AG09319 (cell line): ENCODE results near the gene NELL1.

Source experiments
- DNase-seq: peaks from one replicate; pipeline ENCODE4 v3.0.0-alpha.2; 2010; ENCODE audit warnings: low read depth; ENCODE audit errors: extremely low read depth
- TF ChIP-seq, protein P1 (sequence below): IDR thresholded peaks from 2 replicates; pipeline ENCODE4 v1.5.1; 2011; ENCODE audit warnings: low read depth, mild to moderate bottlenecking, inconsistent platforms, low read length, moderate library complexity

The NELL1 gene

DNA sequence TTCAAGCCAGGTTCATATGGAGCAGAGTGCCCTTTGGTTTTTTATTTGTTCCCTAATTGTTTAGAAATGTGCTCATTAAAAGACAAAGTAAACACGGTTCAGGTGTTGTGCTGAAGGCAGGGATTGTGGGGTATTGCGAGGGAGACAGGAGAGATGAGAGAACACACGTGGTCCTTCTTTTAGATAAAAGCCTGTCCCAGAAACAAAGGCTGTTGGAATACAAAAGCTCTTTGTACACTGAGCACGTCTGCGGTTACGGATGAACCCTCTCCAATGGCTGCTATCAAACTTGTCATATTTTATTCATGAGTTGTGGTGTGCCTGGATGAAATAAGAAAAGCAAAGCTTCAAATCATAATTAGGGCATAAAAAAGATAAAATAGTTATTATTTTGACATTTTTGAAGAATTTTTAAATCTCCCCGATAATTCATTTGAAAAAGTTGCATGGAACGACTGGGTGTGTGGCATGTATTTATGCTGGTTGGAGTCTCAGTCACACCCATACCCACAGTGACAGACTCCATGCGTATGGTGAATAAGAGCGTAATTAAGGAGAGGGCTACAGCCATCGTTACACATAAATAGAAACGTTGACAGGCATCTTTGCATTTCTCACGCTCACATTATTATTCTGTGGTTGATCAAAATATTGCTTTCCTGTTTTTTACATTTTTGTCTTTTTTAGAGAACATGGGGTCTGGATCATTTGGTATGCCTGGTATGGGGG lies 92.9 kb downstream of the NELL1 start:
- no peak for DNase-seq
- TF ChIP-seq, protein P1, sequence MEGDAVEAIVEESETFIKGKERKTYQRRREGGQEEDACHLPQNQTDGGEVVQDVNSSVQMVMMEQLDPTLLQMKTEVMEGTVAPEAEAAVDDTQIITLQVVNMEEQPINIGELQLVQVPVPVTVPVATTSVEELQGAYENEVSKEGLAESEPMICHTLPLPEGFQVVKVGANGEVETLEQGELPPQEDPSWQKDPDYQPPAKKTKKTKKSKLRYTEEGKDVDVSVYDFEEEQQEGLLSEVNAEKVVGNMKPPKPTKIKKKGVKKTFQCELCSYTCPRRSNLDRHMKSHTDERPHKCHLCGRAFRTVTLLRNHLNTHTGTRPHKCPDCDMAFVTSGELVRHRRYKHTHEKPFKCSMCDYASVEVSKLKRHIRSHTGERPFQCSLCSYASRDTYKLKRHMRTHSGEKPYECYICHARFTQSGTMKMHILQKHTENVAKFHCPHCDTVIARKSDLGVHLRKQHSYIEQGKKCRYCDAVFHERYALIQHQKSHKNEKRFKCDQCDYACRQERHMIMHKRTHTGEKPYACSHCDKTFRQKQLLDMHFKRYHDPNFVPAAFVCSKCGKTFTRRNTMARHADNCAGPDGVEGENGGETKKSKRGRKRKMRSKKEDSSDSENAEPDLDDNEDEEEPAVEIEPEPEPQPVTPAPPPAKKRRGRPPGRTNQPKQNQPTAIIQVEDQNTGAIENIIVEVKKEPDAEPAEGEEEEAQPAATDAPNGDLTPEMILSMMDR: no peak

DNA sequence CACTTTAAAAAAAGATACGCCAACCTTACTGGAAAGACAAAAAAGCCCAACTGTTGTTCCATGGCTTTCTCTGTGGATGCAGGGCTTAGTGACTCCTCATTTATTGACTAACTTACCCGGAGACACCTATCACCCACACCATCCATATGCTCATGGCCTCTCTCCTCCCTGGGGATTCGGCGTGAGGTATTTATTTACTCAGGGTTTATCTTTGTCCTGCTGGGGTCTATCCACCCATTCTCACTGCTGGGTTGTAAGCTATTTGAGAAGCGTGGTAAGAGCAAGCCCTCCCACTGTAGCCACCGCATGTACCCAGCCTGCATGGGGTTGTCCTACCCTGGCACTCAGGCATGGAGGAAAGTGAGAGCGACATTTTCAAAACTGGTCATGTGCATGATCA lies 93.6 kb downstream of the NELL1 start:
- DNase-seq: no peak
- TF ChIP-seq, protein P1: no peak

DNA sequence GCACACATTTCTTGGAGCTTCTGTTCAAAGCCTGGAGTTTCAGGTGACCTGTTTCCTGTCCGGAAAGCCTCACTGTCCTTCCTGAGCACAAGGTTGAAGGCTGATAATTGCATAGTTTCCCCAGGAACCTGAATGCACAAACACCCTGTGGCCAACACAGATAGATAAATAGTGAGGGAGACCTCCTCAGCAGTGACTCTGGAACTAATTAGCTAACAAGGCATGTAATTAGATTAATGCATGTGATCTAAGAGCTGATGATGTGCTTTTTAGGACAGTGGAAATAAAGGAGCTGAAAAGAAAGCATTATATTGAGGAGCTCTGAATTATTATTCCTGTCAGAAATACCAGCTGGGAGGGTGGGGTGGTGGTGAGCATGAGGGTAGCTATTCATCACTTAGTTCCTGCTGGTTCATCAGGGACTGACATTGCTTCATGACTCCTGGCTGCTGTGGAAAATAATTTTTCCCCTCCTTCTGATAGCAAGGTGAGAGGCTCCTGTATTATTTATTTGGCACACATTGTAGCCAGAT lies 101.1 kb downstream of the NELL1 start:
- DNase-seq: no peak
- TF ChIP-seq, protein P1: no peak

DNA sequence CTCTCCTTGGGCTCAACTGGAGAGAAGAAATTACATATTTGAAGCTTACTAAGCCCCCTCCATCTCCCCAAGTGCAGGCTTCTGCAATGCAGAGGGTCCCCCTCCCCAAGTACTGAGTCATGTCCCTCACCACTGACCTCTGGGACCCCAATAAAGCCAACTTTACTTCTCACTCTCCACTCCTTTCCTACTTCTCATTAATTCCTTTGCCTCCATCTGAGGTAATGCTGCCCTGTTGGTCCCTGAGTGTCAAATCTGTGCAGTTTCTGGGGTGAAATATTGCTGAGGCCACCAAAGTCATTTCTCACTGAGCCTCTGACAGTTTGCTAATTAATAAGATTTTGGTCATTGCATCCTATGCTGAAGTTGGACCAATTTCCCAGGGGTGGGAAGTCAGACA lies 101.6 kb downstream of the NELL1 start:
- DNase-seq: no peak
- TF ChIP-seq, protein P1: no peak

GRCh38 chr11:20771681-20772080 lies 102.3 kb downstream of the NELL1 start:
- DNase-seq: no peak
- TF ChIP-seq, protein P1: no peak

GRCh38 chr11:20775331-20775730 lies 105.9 kb downstream of the NELL1 start:
- TF ChIP-seq, protein P1: no peak
- no peak for DNase-seq

DNA sequence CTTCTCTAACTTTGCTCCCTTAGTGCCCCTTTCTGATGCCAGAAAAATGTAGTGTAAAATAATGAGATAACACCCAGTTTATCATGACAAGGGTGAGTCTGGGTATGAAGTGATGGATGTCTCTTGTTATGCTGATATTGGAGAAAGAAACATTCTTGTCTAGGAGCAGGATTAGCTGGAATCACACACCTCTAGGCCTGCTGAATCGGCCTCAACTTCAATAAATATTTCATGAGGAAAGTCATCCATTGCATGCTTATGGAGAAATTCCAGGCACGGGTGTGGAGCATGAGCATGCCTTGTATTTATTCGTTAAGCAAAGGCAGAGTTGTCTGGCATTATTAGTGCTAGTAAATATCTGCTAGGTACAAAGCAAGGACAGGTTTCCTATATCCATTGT lies 113.4 kb downstream of the NELL1 start:
- no peak for DNase-seq
- TF ChIP-seq, protein P1: no peak
